ENCODE data around the gene MDN1. TPM values are rescaled to one million over a fixed set of nuclear protein-coding genes. Genes with fewer than 3 reads are reported as not detected.

Gene MDN1
- total RNA-seq, 1 experiment from 2014 or later: 20.5 TPM

- Histone ChIP-seq H4K20me1 (ENCODE audit: low read length) (no peaks in the 10 kb centered on the region), H3K9me2 (replicated peaks; ENCODE audit: low read length) (no peaks in the 10 kb centered on the region), H3K4me3 (ENCODE audit: low read length) (no peak overlapping the region), H3K4me2 (ENCODE audit: low read length) (no peak overlapping the region), H3K27me3 (ENCODE audit: low read length) (no peaks in the 10 kb centered on the region), H2AFZ (ENCODE audit: low read length) (no peak overlapping the region), H3K36me3 (ENCODE audit: low read depth, low read length) (peaks cover 28% of the 10 kb centered on the region), H3K4me1 (ENCODE audit: insufficient read depth, low read length) (no peaks in the 10 kb centered on the region), H3K27ac (ENCODE audit: low read length) (no peak overlapping the region), H3K79me2 (ENCODE audit: low read length) (no peaks in the 10 kb centered on the region), H3F3A (ENCODE audit: low read length, unreplicated experiment) (no peaks in the 10 kb centered on the region), H3K9ac (ENCODE audit: low read length) (no peak overlapping the region), H3K9me3 (ENCODE audit: low read length) (no peaks in the 10 kb centered on the region)
- BruUV-seq (replicated peaks): no TSS peak
- ATAC-seq (no peak), DNase-seq (no peak)
- TF ChIP-seq CTCF (conservative IDR thresholded peaks at IDR 0.05; ENCODE audit: low read depth, low read length) (no peak), EZH2 (IDR thresholded peaks at IDR 0.05; ENCODE audit: low read length, unreplicated experiment) (no peak), EZH2phosphoT487 (IDR thresholded peaks at IDR 0.05; ENCODE audit: borderline replicate concordance, low read length) (no peak)
- CTCF ChIA-PET: no interaction called here
- intact Hi-C loops (cut with micrococcal nuclease): loop anchor here (10.0 kb wide), 1 partner anchor 58 kb away; no protein-coding TSS in a partner anchor
- POLR2A ChIA-PET (ENCODE audit: unreplicated experiment): no interaction called here
Measured at GRCh38 chr6:89723046-89723445, 96.5 kb downstream of the MDN1 start.

GRCh38 chr6:89716532-89716931, 103.1 kb downstream of the MDN1 start:
- no TSS peak for BruUV-seq (replicated peaks)
- Histone ChIP-seq H3K4me2 (ENCODE audit: low read length) (no peak overlapping the region), H4K20me1 (ENCODE audit: low read length) (no peaks in the 10 kb centered on the region), H3F3A (ENCODE audit: low read length, unreplicated experiment) (no peaks in the 10 kb centered on the region), H3K4me3 (ENCODE audit: low read length) (no peak overlapping the region), H2AFZ (ENCODE audit: low read length) (no peak overlapping the region), H3K36me3 (ENCODE audit: low read depth, low read length) (peaks cover 38% of the 10 kb centered on the region; the same call in 1 of the 2 replicates), H3K27me3 (ENCODE audit: low read length) (no peaks in the 10 kb centered on the region), H3K9me3 (ENCODE audit: low read length) (no peaks in the 10 kb centered on the region), H3K9ac (ENCODE audit: low read length) (no peak overlapping the region), H3K79me2 (ENCODE audit: low read length) (no peaks in the 10 kb centered on the region), H3K27ac (ENCODE audit: low read length) (no peak overlapping the region), H3K9me2 (replicated peaks; ENCODE audit: low read length) (no peaks in the 10 kb centered on the region), H3K4me1 (ENCODE audit: insufficient read depth, low read length) (no peaks in the 10 kb centered on the region)
- ATAC-seq (no peak), DNase-seq (no peak)
- intact Hi-C loops (cut with micrococcal nuclease): no loop called here
- ChIA-PET CTCF (no interaction called here), POLR2A (ENCODE audit: unreplicated experiment) (no interaction called here)
- TF ChIP-seq EZH2phosphoT487 (IDR thresholded peaks at IDR 0.05; ENCODE audit: borderline replicate concordance, low read length): no peak
- TF ChIP-seq EZH2 (IDR thresholded peaks at IDR 0.05; ENCODE audit: low read length, unreplicated experiment): no peak
- no peak for TF ChIP-seq CTCF (conservative IDR thresholded peaks at IDR 0.05; ENCODE audit: low read depth, low read length)

- Histone ChIP-seq H3K9me2 (replicated peaks; ENCODE audit: low read length) (no peaks in the 10 kb centered on the region), H3K4me2 (ENCODE audit: low read length) (no peak overlapping the region), H4K20me1 (ENCODE audit: low read length) (no peaks in the 10 kb centered on the region), H3K9ac (ENCODE audit: low read length) (no peak overlapping the region), H3K27ac (ENCODE audit: low read length) (no peak overlapping the region), H3K27me3 (ENCODE audit: low read length) (no peaks in the 10 kb centered on the region), H2AFZ (ENCODE audit: low read length) (no peak overlapping the region), H3K79me2 (ENCODE audit: low read length) (no peaks in the 10 kb centered on the region), H3F3A (ENCODE audit: low read length, unreplicated experiment) (no peaks in the 10 kb centered on the region), H3K9me3 (ENCODE audit: low read length) (no peaks in the 10 kb centered on the region), H3K36me3 (ENCODE audit: low read depth, low read length) (peaks cover 25% of the 10 kb centered on the region; the same call in 1 of the 2 replicates), H3K4me1 (ENCODE audit: insufficient read depth, low read length) (no peaks in the 10 kb centered on the region), H3K4me3 (ENCODE audit: low read length) (no peak overlapping the region)
- ChIA-PET POLR2A (ENCODE audit: unreplicated experiment) (no interaction called here), CTCF (no interaction called here)
- ATAC-seq: no peak
- intact Hi-C loops (cut with micrococcal nuclease): no loop called here
- DNase-seq: no peak
- TF ChIP-seq EZH2 (IDR thresholded peaks at IDR 0.05; ENCODE audit: low read length, unreplicated experiment) (no peak), CTCF (conservative IDR thresholded peaks at IDR 0.05; ENCODE audit: low read depth, low read length) (no peak), EZH2phosphoT487 (IDR thresholded peaks at IDR 0.05; ENCODE audit: borderline replicate concordance, low read length) (no peak)
- no TSS peak for BruUV-seq (replicated peaks)
Measured at GRCh38 chr6:89711801-89712200, 107.8 kb downstream of the MDN1 start.
